ENCODE data around the gene CD3D.

CD3D gene

GRCh38 chr11:118342503-118343161, at the start of gene CD3D:
CD3D (minus strand) TSS chr11:118342705; CDS start chr11:118342607, 98 bp downstream.
- no peak for DNase-seq

- DNase-seq = no peak
Observed at GRCh38 chr11:118383657-118384056, 41.2 kb upstream of the CD3D start.

DNA sequence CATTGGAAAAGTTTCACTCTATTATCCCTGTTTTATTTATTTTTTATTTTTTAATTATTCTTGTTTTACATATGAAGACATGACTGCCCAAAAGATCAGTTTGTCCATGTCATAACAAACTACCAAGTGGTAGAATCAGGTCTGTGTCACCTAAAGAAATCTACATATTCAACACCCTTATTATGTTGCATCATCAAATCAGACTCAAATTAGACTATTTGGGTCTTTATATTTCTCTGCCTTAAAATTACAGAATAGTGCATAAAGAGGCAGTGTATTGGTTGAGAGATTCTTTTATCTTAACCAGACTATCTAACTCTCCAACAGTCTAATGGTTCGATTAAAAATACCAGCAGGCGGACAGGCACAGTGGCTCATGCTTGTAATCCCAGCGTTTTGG, 40.4 kb upstream of the CD3D start:
- no peak for DNase-seq

DNA sequence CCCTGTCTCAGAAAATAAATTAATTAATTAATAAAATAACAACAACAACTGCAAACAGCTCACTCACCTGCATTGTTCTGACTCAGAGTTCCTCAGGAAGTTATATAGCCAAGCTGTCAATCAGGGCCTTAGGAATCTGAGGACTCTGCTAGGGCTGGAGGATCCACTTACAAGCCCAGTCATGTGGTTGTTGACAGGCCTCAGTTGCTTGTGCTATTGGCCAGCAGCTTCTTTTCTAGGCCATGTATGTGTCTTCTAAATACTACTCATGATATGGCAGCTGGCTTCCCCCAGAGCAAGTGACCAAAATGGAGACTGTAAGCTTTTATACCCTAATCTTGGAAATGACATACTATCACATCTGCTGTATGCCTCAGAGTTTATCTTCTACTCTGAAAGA, 38.1 kb upstream of the CD3D start:
- DNase-seq = no peak

DNA sequence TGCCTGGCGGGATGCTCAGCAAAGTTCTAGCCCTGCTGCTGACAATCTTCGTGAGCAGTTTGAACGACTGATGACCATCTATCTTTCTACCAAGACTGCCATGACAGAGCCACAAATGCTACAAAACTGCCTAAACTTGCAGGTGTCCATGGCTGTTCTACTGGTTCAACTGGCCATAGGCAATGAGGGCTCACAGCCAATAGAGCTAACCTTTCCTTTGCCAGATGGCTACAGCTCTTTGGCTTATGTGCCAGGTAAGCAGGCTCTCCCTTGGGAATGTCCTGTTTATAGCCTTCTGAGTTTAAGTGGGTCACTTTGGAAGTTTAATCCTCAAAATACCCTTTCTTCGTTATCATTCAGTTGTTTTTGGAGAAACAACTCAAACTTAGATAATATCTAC, 37.0 kb upstream of the CD3D start:
- no peak for DNase-seq

GRCh38 chr11:118375978-118376377, 33.5 kb upstream of the CD3D start:
- no peak for DNase-seq

DNA sequence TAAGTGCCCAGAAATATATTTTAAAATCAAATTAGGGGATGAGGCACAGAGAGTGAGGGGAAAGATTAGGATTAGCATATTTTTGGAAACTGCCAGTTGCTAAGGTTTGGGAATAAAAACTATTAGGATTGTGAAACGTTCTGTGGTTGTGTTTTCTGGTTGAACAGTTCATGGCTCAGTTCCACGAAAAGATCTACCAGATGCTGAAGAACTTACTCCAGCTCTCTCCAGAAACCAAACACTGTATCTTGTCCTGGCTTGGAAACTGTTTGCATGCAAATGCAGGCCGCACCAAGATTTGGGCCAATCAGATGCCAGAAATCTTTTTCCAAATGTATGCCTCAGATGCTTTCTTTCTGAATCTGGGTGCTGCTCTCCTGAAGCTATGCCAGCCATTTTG, 32.2 kb upstream of the CD3D start:
- DNase-seq = no peak

- DNase-seq = no peak
Observed at GRCh38 chr11:118373871-118374270, 31.4 kb upstream of the CD3D start.

GRCh38 chr11:118373263-118373662, 30.8 kb upstream of the CD3D start:
- no peak for DNase-seq

- no peak for DNase-seq
Observed at GRCh38 chr11:118370774-118371173, 28.3 kb upstream of the CD3D start.

DNA sequence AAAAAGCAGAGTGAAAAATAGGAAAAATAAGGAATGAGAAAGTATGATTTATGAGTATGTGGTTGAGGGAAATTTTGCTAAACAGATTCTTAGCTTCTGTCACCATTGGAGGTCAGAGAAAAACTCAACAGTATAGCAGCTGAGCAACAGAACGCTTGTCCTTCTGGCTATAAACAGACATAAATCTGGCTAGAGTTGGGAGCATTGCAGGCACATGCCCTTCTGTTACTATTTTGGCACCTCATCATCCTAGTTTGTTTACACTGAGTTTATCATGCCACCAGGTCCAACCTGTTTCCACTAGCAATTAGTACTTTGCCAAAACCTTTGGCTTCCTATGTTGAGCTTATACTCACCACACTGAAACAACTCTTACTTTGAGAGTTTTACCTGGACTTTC, 23.8 kb upstream of the CD3D start:
- no peak for DNase-seq

DNA sequence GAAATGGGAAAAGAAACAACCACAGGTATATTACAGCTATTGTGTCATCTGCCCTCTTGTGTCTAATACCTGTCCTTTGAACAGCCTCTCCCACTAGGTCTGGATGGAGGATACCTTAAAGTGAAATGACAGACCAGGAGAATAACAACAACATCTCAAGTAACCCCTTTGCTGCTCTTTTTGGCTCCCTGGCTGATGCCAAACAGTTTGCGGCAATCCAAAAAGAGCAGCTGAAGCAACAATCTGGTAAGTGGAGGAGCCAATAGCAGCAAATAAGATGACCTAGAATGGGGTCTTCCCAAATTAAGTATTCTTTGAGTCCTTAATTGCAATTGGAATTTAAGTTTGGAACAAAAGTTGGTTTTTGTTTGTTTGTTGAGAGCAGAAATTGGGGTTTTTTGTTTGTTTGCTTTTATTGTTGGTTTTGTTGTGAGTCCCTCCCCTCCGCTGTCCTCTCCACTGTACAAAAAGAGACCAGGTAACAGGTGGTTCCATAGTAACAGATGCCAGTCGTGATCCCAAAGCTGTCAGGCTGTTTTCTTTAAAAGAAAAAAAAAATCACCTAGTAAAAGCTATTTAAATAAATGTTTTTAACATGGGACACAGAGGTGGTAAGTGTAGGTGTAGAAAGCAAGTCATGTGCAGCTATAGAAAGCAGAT, 22.6 kb upstream of the CD3D start:
- DNase-seq = no peak

DNA sequence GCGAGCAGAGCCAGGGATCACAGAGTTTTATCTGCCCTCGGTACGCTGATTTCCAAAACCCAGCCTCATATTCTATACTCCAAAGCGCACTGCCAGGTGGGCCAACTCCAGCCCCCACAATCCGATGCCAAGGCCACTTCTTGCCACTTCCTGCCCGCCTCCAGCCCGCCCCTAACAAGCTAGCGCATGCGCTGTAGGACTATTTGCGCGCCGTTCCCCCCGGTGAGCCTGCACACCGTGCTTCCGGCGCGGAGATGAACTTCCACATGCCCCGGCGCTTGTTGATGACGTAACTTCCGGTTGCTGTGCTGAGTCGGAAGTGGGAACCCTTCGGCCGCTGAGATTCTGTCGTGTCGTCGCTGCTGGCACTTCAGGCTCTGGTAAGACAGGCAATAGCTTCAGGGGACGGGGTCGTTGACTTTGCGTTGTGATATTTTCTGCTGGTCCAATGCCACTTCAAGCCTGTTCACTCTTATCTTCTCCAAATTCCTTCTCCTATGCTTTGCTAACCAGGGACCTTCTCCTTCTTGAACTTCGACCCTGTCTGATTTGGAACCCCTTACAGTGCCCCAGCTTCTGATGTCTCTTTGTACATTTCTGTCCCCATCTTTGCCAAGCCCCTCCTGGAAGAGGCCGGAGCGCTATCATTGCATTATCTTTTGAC, 16.9 kb upstream of the CD3D start, which contains the start of gene UBE4A:
Gene UBE4A (plus strand): TSS at position 306 of the 664 bp plus-strand sequence. CDS start 5,481 bp downstream, outside the sequence.
- peak; percentile 88 for DNase-seq

DNA sequence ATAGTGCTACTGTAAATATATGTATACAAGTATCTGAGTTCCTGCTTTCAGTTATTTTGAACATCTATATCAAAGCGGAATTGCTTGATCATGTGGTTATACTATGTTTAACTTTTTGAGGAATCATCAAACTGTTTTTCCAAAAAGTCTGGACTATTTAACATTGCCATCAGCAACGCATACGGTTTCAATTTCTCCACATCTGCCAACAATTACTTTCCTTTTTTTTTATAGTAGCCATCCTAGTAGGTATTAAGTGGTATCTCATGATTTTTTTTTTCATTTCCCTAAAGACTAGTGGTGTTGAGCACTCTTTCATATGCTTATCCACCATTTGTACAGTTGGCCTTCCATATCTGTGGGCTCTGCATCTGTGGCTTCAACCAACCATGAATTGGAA, 15.6 kb upstream of the CD3D start:
- DNase-seq = no peak

GRCh38 chr11:118353084-118353710, 10.7 kb upstream of the CD3D start:
- no peak for DNase-seq

GRCh38 chr11:118349475-118349874, 7.0 kb upstream of the CD3D start:
- no peak for DNase-seq

- no peak for DNase-seq
Observed at GRCh38 chr11:118343981-118344515, 1.5 kb upstream of the CD3D start, which contains the start of gene CD3G. CD3G (plus strand) TSS chr11:118344344; CDS start chr11:118344424, 80 bp downstream.

GRCh38 chr11:118343248-118343647, 743 bp upstream of the CD3D start:
- DNase-seq = no peak

- DNase-seq = no peak
Observed at GRCh38 chr11:118341815-118342489, 553 bp downstream of the CD3D start.

- no peak for DNase-seq
Observed at GRCh38 chr11:118341261-118341660, 1.2 kb downstream of the CD3D start.

DNA sequence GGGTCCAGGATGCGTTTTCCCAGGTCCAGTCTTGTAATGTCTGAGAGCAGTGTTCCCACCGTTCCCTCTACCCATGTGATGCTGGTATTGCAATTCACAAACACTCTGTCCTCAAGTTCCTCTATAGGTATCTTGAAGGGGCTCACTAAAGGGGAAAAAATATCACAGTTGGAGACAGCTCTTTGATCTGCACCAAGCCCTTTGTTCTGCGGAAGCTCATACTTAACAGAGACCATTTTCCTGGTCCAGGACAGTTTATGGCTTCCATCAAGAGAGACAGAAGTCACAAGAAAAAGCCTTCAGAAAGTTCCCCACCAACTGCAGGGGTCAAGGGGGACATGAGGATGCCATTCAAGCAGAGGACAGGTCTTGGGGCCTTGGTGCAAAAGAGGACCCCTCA, 2.1 kb downstream of the CD3D start:
- no peak for DNase-seq

DNA sequence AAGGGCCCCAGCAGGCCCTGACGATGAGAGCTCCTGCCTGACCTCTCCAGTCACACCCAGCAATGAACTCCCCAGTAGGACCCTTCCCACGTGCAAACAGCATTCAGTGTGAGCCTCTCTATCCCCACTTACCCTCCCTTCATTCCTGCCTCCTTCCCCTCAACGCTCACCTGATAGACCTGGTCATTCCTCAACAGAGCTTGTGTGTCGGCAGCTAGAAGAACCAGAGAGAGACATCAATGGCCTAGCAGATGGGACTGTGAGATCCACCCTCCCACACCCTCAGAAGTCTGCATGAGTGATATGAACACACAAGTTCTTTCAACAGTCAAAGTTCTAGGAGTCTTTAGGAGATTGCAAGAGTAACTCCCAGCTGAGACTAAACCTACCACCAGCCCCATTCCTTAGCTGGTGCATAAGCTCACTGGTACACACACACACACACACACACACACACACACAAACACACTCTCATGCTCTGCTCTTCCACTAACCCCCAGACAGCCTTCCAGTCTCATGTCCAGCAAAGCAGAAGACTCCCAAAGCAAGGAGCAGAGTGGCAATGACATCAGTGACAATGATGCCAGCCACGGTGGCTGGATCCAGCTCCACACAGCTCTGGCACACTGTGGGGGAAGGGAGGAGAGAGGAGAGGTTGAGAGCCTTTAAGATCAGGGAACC, 3.1 kb downstream of the CD3D start:
- DNase-seq = no peak
